ENCODE measurements around the gene RPGRIP1. TPM values are rescaled to one million over a fixed set of nuclear protein-coding genes. Genes with fewer than 3 reads are reported as not detected.
"Not testable (repeated sequence)": the region's sequence is repeated elsewhere in the genome, so short reads cannot be mapped to it uniquely, and the experiment has no call there.

RPGRIP1 gene
- total RNA-seq, 1 experiment from 2014 or later, result 0.50 TPM

DNA sequence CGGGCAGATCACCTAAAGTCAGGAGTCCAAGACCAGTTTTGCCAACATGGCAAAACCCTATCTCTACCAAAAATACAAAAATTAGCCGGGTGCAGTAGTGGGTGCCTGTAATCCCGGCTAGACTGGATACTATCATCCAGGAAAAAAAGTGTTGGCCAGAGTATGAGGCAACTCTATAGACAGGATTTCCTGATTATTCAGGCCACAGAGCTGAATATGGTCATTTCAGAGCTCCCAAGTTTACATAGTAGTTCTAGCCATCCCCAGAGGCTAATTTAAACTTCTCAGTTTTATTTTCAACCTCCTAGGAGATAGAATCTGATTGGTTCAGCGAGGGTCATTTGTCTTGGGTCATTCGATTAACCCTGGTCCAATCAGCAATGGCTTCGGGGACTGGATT lies 7.3 kb downstream of the RPGRIP1 start:
- H3K4me3 Mint-ChIP-seq, result no peak overlapping the region
- POLR2A ChIA-PET, result no interaction called here
- TF ChIP-seq OVOL2 (CRISPR knock-in tag; IDR thresholded peaks at IDR 0.05; ENCODE audit: borderline replicate concordance) (no peak), SP1 (CRISPR knock-in tag; conservative IDR thresholded peaks at IDR 0.05) (no peak), E2F5 (CRISPR knock-in tag; IDR thresholded peaks at IDR 0.05) (no peak), ZNF416 (CRISPR knock-in tag; IDR thresholded peaks at IDR 0.05) (no peak), SOX15 (CRISPR knock-in tag; IDR thresholded peaks at IDR 0.05) (no peak), GABPB1 (CRISPR knock-in tag; IDR thresholded peaks at IDR 0.05) (no peak), NR2C2 (CRISPR knock-in tag; IDR thresholded peaks at IDR 0.05) (no peak)
- TF ChIP-seq, protein P1, sequence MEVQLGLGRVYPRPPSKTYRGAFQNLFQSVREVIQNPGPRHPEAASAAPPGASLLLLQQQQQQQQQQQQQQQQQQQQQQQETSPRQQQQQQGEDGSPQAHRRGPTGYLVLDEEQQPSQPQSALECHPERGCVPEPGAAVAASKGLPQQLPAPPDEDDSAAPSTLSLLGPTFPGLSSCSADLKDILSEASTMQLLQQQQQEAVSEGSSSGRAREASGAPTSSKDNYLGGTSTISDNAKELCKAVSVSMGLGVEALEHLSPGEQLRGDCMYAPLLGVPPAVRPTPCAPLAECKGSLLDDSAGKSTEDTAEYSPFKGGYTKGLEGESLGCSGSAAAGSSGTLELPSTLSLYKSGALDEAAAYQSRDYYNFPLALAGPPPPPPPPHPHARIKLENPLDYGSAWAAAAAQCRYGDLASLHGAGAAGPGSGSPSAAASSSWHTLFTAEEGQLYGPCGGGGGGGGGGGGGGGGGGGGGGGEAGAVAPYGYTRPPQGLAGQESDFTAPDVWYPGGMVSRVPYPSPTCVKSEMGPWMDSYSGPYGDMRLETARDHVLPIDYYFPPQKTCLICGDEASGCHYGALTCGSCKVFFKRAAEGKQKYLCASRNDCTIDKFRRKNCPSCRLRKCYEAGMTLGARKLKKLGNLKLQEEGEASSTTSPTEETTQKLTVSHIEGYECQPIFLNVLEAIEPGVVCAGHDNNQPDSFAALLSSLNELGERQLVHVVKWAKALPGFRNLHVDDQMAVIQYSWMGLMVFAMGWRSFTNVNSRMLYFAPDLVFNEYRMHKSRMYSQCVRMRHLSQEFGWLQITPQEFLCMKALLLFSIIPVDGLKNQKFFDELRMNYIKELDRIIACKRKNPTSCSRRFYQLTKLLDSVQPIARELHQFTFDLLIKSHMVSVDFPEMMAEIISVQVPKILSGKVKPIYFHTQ (CRISPR knock-in tag; IDR thresholded peaks at IDR 0.05), result no peak
- TF ChIP-seq, protein P2, sequence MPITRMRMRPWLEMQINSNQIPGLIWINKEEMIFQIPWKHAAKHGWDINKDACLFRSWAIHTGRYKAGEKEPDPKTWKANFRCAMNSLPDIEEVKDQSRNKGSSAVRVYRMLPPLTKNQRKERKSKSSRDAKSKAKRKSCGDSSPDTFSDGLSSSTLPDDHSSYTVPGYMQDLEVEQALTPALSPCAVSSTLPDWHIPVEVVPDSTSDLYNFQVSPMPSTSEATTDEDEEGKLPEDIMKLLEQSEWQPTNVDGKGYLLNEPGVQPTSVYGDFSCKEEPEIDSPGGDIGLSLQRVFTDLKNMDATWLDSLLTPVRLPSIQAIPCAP (CRISPR knock-in tag; IDR thresholded peaks at IDR 0.05), result no peak
- TF ChIP-seq, protein P3, sequence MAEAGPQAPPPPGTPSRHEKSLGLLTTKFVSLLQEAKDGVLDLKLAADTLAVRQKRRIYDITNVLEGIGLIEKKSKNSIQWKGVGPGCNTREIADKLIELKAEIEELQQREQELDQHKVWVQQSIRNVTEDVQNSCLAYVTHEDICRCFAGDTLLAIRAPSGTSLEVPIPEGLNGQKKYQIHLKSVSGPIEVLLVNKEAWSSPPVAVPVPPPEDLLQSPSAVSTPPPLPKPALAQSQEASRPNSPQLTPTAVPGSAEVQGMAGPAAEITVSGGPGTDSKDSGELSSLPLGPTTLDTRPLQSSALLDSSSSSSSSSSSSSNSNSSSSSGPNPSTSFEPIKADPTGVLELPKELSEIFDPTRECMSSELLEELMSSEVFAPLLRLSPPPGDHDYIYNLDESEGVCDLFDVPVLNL (CRISPR knock-in tag; IDR thresholded peaks at IDR 0.05; ENCODE audit: borderline replicate concordance, low read depth), result no peak

GRCh38 chr14:21294026-21294425 lies 14.1 kb downstream of the RPGRIP1 start:
- H3K27ac Mint-ChIP-seq; H3K4me1 Mint-ChIP-seq; ATAC-seq; CTCF ChIA-PET; H3K27me3 Mint-ChIP-seq (ENCODE audit: low read depth); DNase-seq (ENCODE audit: low spot score); H3K36me3 Mint-ChIP-seq; H3K4me3 Mint-ChIP-seq; H3K9me3 Mint-ChIP-seq: not testable (repeated sequence)
- POLR2A ChIA-PET, result interaction anchor here (0.7 kb wide), 2 partner anchors 10 to 63 kb away, joined by 4 read pairs; no protein-coding TSS in a partner anchor

More for the DNA sequence above, 7.3 kb downstream of the RPGRIP1 start:
- H3K36me3 Mint-ChIP-seq, result no peaks in the 10 kb centered on the region
- ATAC-seq, result no peak
- CTCF ChIA-PET, result no interaction called here
- no peak overlapping the region for H3K27ac Mint-ChIP-seq
- DNase-seq (ENCODE audit: low spot score), result no peak
- no peaks in the 10 kb centered on the region; the same call in 1 of the 2 replicates for H3K27me3 Mint-ChIP-seq (ENCODE audit: low read depth)
- no peaks in the 10 kb centered on the region for H3K9me3 Mint-ChIP-seq
- H3K4me1 Mint-ChIP-seq, result no peaks in the 10 kb centered on the region

DNA sequence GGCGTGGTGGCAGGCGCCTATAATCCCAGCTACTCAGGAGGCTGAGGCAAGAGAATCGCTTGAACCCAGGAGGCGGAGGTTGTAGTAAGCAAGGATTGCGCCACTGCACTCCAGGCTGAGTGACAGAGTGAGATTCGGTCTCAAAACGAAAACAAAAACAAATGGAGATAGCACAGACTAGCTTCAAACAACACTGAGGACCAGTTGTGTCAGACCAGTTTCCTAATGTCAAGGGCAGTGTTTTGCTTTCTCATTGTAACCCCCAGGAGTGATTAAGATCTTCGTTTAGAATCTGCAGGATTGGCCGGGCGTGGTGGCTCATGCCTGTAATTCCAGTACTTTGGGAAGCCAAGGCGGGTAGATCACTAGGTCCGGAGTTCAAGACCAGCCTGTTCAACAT lies 18.5 kb downstream of the RPGRIP1 start:
- DNase-seq (ENCODE audit: low spot score) (no peak), ATAC-seq (no peak)
- H3K27ac Mint-ChIP-seq, result no peak overlapping the region
- peaks cover 4% of the 10 kb centered on the region for H3K4me1 Mint-ChIP-seq
- H3K9me3 Mint-ChIP-seq, result no peaks in the 10 kb centered on the region
- no peaks in the 10 kb centered on the region for H3K36me3 Mint-ChIP-seq
- no peak for TF ChIP-seq OVOL2 (CRISPR knock-in tag; IDR thresholded peaks at IDR 0.05; ENCODE audit: borderline replicate concordance)
- TF ChIP-seq RORB (CRISPR knock-in tag; IDR thresholded peaks at IDR 0.05), result no peak
- TF ChIP-seq, protein P4, sequence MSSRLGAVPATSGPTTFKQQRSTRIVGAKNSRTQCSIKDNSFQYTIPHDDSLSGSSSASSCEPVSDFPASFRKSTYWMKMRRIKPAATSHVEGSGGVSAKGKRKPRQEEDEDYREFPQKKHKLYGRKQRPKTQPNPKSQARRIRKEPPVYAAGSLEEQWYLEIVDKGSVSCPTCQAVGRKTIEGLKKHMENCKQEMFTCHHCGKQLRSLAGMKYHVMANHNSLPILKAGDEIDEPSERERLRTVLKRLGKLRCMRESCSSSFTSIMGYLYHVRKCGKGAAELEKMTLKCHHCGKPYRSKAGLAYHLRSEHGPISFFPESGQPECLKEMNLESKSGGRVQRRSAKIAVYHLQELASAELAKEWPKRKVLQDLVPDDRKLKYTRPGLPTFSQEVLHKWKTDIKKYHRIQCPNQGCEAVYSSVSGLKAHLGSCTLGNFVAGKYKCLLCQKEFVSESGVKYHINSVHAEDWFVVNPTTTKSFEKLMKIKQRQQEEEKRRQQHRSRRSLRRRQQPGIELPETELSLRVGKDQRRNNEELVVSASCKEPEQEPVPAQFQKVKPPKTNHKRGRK (CRISPR knock-in tag; IDR thresholded peaks at IDR 0.05; ENCODE audit: borderline replicate concordance), result no peak
- no peak for TF ChIP-seq MYBL2 (CRISPR knock-in tag; IDR thresholded peaks at IDR 0.05)
- TF ChIP-seq ATF1 (CRISPR knock-in tag; IDR thresholded peaks at IDR 0.05), result no peak
- no peak for TF ChIP-seq NR1H2 (CRISPR knock-in tag; IDR thresholded peaks at IDR 0.05)
- TF ChIP-seq SMAD3 (CRISPR knock-in tag; IDR thresholded peaks at IDR 0.05; ENCODE audit: borderline replicate concordance), result no peak
- TF ChIP-seq, protein P5, sequence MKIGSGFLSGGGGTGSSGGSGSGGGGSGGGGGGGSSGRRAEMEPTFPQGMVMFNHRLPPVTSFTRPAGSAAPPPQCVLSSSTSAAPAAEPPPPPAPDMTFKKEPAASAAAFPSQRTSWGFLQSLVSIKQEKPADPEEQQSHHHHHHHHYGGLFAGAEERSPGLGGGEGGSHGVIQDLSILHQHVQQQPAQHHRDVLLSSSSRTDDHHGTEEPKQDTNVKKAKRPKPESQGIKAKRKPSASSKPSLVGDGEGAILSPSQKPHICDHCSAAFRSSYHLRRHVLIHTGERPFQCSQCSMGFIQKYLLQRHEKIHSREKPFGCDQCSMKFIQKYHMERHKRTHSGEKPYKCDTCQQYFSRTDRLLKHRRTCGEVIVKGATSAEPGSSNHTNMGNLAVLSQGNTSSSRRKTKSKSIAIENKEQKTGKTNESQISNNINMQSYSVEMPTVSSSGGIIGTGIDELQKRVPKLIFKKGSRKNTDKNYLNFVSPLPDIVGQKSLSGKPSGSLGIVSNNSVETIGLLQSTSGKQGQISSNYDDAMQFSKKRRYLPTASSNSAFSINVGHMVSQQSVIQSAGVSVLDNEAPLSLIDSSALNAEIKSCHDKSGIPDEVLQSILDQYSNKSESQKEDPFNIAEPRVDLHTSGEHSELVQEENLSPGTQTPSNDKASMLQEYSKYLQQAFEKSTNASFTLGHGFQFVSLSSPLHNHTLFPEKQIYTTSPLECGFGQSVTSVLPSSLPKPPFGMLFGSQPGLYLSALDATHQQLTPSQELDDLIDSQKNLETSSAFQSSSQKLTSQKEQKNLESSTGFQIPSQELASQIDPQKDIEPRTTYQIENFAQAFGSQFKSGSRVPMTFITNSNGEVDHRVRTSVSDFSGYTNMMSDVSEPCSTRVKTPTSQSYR (CRISPR knock-in tag; IDR thresholded peaks at IDR 0.05), result no peak
- H3K4me3 Mint-ChIP-seq, result no peak overlapping the region
- POLR2A ChIA-PET, result no interaction called here
- peaks cover 7% of the 10 kb centered on the region for H3K27me3 Mint-ChIP-seq (ENCODE audit: low read depth)
- CTCF ChIA-PET, result no interaction called here

All from WTC11 (cell line).